ENCODE data around the gene NEK1.

The NEK1 gene

DNA sequence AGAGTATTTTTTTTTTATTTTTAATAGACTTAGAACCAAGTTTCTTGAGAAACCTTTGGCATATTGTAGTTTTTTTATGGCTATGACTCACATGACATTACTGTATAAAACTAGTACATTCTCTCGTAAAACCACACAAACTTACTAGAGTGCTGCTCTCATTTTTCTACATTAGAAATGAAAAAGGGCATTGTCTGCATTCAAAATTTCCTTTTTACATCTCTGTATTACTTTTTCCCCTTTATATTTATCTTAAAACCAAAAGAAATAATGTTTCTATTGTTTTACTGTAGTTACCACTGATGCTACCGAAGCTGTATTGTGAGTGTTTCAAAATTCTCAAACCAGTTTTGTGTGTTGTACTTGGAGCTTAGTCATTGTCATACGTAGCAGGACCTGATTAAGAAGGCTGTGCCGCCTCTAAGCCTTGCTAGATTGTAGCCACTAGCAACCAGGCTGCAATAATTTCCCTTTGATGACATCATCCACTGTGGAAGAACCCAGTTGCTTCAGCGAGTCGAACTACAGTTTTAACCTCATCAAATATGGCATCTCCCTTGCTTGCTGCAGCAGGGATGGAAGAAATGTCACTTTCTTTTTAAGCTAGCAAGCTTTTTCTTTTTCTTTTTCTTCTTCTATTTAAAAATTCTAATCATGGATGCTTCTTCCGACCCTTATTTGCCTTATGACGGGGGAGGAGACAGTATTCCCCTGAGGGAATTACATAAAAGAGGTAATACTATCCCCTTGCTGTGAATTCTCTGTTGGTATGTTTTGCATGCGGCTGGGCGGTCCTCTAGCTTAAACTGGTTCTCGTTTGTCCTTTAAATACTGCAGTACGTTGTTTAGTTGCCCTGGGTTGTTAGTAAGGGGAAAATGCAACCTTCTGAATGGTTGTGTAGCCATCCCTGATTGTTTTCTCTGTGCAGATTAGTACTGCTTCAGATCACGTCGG lies 47.6 kb upstream of the NEK1 start:
- H3K27me3 ChIP-seq (ENCODE audit: insufficient read depth, low read length, poor library complexity, severe bottlenecking): no peaks in the 10 kb centered on the region
- no peak for TF ChIP-seq EZH2phosphoT487 (IDR thresholded peaks at IDR 0.05; ENCODE audit: borderline replicate concordance)
- TF ChIP-seq, protein P1, sequence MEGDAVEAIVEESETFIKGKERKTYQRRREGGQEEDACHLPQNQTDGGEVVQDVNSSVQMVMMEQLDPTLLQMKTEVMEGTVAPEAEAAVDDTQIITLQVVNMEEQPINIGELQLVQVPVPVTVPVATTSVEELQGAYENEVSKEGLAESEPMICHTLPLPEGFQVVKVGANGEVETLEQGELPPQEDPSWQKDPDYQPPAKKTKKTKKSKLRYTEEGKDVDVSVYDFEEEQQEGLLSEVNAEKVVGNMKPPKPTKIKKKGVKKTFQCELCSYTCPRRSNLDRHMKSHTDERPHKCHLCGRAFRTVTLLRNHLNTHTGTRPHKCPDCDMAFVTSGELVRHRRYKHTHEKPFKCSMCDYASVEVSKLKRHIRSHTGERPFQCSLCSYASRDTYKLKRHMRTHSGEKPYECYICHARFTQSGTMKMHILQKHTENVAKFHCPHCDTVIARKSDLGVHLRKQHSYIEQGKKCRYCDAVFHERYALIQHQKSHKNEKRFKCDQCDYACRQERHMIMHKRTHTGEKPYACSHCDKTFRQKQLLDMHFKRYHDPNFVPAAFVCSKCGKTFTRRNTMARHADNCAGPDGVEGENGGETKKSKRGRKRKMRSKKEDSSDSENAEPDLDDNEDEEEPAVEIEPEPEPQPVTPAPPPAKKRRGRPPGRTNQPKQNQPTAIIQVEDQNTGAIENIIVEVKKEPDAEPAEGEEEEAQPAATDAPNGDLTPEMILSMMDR (conservative IDR thresholded peaks at IDR 0.05; ENCODE audit: low read length): no peak
- no peaks in the 10 kb centered on the region for H3K79me2 ChIP-seq (ENCODE audit: insufficient read depth, low read length)
- H3K4me2 ChIP-seq (ENCODE audit: low read depth, low read length, poor library complexity, severe bottlenecking): peak overlapping the region; percentile 62
- peak overlapping the region; percentile 18 for H3K9ac ChIP-seq (ENCODE audit: low read depth, low read length, poor library complexity, severe bottlenecking)
- no peaks in the 10 kb centered on the region for H3K9me2 ChIP-seq (replicated peaks; ENCODE audit: low read depth, low read length)
- peaks cover 34% of the 10 kb centered on the region for H3K4me1 ChIP-seq (ENCODE audit: insufficient read depth, low read length, poor library complexity, severe bottlenecking)
- no peaks in the 10 kb centered on the region for H3K36me3 ChIP-seq (ENCODE audit: insufficient read depth, low read length)
- H3K9me3 ChIP-seq (ENCODE audit: insufficient read depth, low read depth, low read length): no peaks in the 10 kb centered on the region
- peak overlapping the region; percentile 51 for H3K4me3 ChIP-seq (ENCODE audit: low read length, poor library complexity, severe bottlenecking)
- no peaks in the 10 kb centered on the region for H3F3A ChIP-seq (ENCODE audit: low read depth)
- no peaks in the 10 kb centered on the region for H4K20me1 ChIP-seq (ENCODE audit: insufficient read depth, low read length, poor library complexity, severe bottlenecking)
- no peak overlapping the region for H2AFZ ChIP-seq (ENCODE audit: low read length)

DNA sequence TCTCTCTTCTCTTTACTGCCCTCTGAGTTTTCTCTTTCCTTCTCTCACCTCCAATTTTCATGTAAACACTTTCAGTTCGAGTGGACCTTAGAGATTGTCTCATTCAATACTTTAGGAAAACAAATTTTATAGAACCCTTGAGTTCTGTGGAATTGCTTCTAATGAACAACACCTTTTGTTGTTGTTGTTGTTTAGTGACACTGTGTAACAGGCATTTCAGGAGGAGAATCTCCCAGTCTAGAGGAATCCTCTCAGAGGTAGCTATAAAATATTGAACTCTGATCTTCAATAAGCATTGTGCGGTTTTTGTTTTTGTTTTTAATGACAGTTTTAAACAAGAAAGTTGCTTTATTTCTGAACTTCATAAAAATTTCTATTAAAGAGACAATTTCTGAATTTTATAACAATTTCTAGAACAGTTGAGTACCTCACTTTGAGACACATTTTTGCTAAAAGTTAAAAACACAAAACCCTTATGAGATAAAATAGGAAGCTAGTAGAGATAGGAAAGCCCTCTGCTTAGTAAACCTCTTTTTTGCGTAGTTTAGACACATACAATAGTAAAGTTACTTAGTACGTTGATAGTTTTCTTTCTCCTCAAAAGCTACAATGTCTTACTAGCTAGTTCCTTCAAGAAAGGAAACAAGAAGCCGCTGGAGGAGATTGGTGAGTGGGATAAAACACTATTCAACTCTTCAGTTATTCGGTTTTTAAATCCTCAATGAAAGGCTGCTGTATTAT lies 46.8 kb upstream of the NEK1 start:
- Histone ChIP-seq H3K4me3 (ENCODE audit: low read length, poor library complexity, severe bottlenecking) (peak overlapping the region; percentile 51), H3K9ac (ENCODE audit: low read depth, low read length, poor library complexity, severe bottlenecking) (peak overlapping the region; percentile 10), H4K20me1 (ENCODE audit: insufficient read depth, low read length, poor library complexity, severe bottlenecking) (no peaks in the 10 kb centered on the region), H3K79me2 (ENCODE audit: insufficient read depth, low read length) (no peaks in the 10 kb centered on the region), H3F3A (ENCODE audit: low read depth) (no peaks in the 10 kb centered on the region), H3K9me3 (ENCODE audit: insufficient read depth, low read depth, low read length) (no peaks in the 10 kb centered on the region), H3K27me3 (ENCODE audit: insufficient read depth, low read length, poor library complexity, severe bottlenecking) (no peaks in the 10 kb centered on the region), H2AFZ (ENCODE audit: low read length) (no peak overlapping the region), H3K4me1 (ENCODE audit: insufficient read depth, low read length, poor library complexity, severe bottlenecking) (peaks cover 26% of the 10 kb centered on the region), H3K4me2 (ENCODE audit: low read depth, low read length, poor library complexity, severe bottlenecking) (peak overlapping the region; percentile 62), H3K36me3 (ENCODE audit: insufficient read depth, low read length) (no peaks in the 10 kb centered on the region), H3K9me2 (replicated peaks; ENCODE audit: low read depth, low read length) (no peaks in the 10 kb centered on the region)
- TF ChIP-seq, protein P1 (conservative IDR thresholded peaks at IDR 0.05; ENCODE audit: low read length): no peak
- no peak for TF ChIP-seq EZH2phosphoT487 (IDR thresholded peaks at IDR 0.05; ENCODE audit: borderline replicate concordance)

DNA sequence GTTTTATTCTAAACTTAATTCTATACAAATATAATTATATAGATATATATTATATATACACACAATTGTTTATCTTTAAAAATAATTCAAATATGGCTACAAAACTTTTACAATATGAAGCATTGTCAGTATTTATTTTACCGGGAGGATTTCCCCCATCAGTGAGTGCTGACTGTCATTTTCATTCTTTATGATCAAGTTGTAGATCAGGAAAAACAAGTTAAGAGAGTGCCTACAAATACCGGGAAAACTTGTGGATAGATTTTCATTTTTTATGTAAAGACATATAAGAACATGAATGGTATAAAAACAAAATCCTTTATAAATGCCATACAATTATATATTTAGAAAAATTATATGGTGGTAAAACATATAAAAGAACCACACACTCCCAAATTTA lies 45.8 kb upstream of the NEK1 start:
- H2AFZ ChIP-seq (ENCODE audit: low read length): no peak overlapping the region
- no peaks in the 10 kb centered on the region for H3K9me3 ChIP-seq (ENCODE audit: insufficient read depth, low read depth, low read length)
- peaks cover 22% of the 10 kb centered on the region for H3K4me1 ChIP-seq (ENCODE audit: insufficient read depth, low read length, poor library complexity, severe bottlenecking)
- H3K9ac ChIP-seq (ENCODE audit: low read depth, low read length, poor library complexity, severe bottlenecking): no peak overlapping the region
- H3K4me2 ChIP-seq (ENCODE audit: low read depth, low read length, poor library complexity, severe bottlenecking): no peak overlapping the region
- TF ChIP-seq, protein P1 (conservative IDR thresholded peaks at IDR 0.05; ENCODE audit: low read length): no peak
- TF ChIP-seq EZH2phosphoT487 (IDR thresholded peaks at IDR 0.05; ENCODE audit: borderline replicate concordance): no peak
- H3K9me2 ChIP-seq (replicated peaks; ENCODE audit: low read depth, low read length): no peaks in the 10 kb centered on the region
- H4K20me1 ChIP-seq (ENCODE audit: insufficient read depth, low read length, poor library complexity, severe bottlenecking): no peaks in the 10 kb centered on the region
- no peaks in the 10 kb centered on the region for H3F3A ChIP-seq (ENCODE audit: low read depth)
- no peaks in the 10 kb centered on the region for H3K79me2 ChIP-seq (ENCODE audit: insufficient read depth, low read length)
- H3K27me3 ChIP-seq (ENCODE audit: insufficient read depth, low read length, poor library complexity, severe bottlenecking): no peaks in the 10 kb centered on the region
- no peaks in the 10 kb centered on the region for H3K36me3 ChIP-seq (ENCODE audit: insufficient read depth, low read length)
- no peak overlapping the region for H3K4me3 ChIP-seq (ENCODE audit: low read length, poor library complexity, severe bottlenecking)

Measured in Loucy (cell line).